HCT116 (cell line): ENCODE data around the gene CYSRT1. TPM values are rescaled to one million over a fixed set of nuclear protein-coding genes. Genes with fewer than 3 reads are reported as not detected.
A peak's percentile ranks its signal among the peaks of the same experiment; 100 is the strongest.
"Not testable (repeated sequence)": the region's sequence is repeated elsewhere in the genome, so short reads cannot be mapped to it uniquely, and the experiment has no call there.

Experiments used
- ATAC-seq: fragments of 200-7000 bp; cut with Tn5 transposase; 2 replicates; pipeline ENCODE4 v1.9.1; 2020; ENCODE audit warnings: mild to moderate bottlenecking, moderate library complexity
- BruUV-seq: library from RNA; stranded (reverse); fragments of 400-500 nt; replicated peaks from 2 replicates; lab custom pipeline; 2021; lab: Mats Ljungman, UMichigan
- CTCF ChIA-PET: fragments of 300-600 bp; sonication (Branson Sonifier 250); formaldehyde crosslinking; loops from one replicate; lab custom pipeline; 2021; ENCODE audit warnings: antibody characterized with exemption; lab: Charles Lee
- POLR2A ChIA-PET: fragments of 300-600, 350-600 bp; sonication (Branson Sonifier 250); formaldehyde crosslinking; loops from one replicate; lab custom pipeline; 2021; ENCODE audit warnings: antibody characterized with exemption; lab: Charles Lee
- RAD21 ChIA-PET, 2 experiments: fragments of 300-600 bp; sonication (Branson Sonifier 250); formaldehyde crosslinking; loops; one replicate each; lab custom pipeline; 2023; ENCODE audit warnings: low total read pairs in 2 of 2; ENCODE audit not compliant: uncharacterized antibody in 2 of 2, unreplicated experiment in 2 of 2, low non-redundant PET in 1 of 2; lab: Charles Lee
- DNase-seq: peaks from one replicate; pipeline ENCODE4 v3.0.0-alpha.2; 2010; ENCODE audit warnings: low read depth, low spot score
- H2AFZ ChIP-seq: fragments of 200-600 bp; shearing (Covaris generic), sonication (generic); 2 replicates; pipeline ENCODE4 v1.6.1; 2017; ENCODE audit warnings: low read depth, mixed run types, mixed read lengths, antibody characterized with exemption, low read length; ENCODE audit not compliant: poor library complexity, severe bottlenecking
- H3K27ac ChIP-seq: 2 replicates; pipeline ENCODE4 v1.5.1; 2012; ENCODE audit warnings: low read depth, low read length
- H3K27me3 ChIP-seq: fragments of 200-600 bp; sonication (generic); 2 replicates; pipeline ENCODE4 v1.6.1; 2016; ENCODE audit warnings: mixed run types, low read length, mixed read lengths; ENCODE audit not compliant: insufficient read depth
- H3K36me3 ChIP-seq, 2 experiments: fragments of 200-500 bp in 1 of 2; fragments of 200-600 bp in 1 of 2; sonication (Bioruptor generic) in 1 of 2; sonication (generic) in 1 of 2; 2 replicates each; pipeline versions ENCODE4 v1.5.1 to v1.6.1; 2014 to 2016; ENCODE audit warnings: low read length in 2 of 2, inconsistent platforms in 1 of 2, mixed read lengths in 1 of 2, mixed run types in 1 of 2; ENCODE audit not compliant: insufficient read depth in 2 of 2, control insufficient read depth in 1 of 2
- H3K4me1 ChIP-seq, 2 experiments: fragments of 200-600 bp in 1 of 2; sonication (generic) in 1 of 2; 2 replicates each; pipeline versions ENCODE4 v1.5.1 to v1.6.1; 2012 to 2017; ENCODE audit warnings: low read length in 2 of 2, inconsistent platforms in 1 of 2, mild to moderate bottlenecking in 1 of 2, mixed read lengths in 1 of 2, mixed run types in 1 of 2, moderate library complexity in 1 of 2; ENCODE audit not compliant: insufficient read depth in 2 of 2, control insufficient read depth in 1 of 2
- H3K4me2 ChIP-seq: fragments of 200-600 bp; sonication (generic); 2 replicates; pipeline ENCODE4 v1.6.1; 2017; ENCODE audit warnings: mixed run types, low read length, mixed read lengths
- H3K4me3 ChIP-seq, 2 experiments: fragments of 200-600 bp in 1 of 2; sonication (generic) in 1 of 2; replicated peaks in 1 of 2; 2 replicates each; pipeline ENCODE4 v1.5.1; 2011 to 2016; ENCODE audit warnings: low read length in 2 of 2, control low read depth in 1 of 2, low read depth in 1 of 2, mild to moderate bottlenecking in 1 of 2, mixed read lengths in 1 of 2, mixed run types in 1 of 2
- H3K79me2 ChIP-seq: fragments of 200-600 bp; sonication (generic); 2 replicates; pipeline ENCODE4 v1.6.1; 2017; ENCODE audit warnings: mild to moderate bottlenecking, mixed run types, low read length, moderate library complexity, mixed read lengths; ENCODE audit not compliant: insufficient read depth
- H3K9ac ChIP-seq: fragments of 200-600 bp; sonication (generic); 2 replicates; pipeline ENCODE4 v1.6.1; 2016; ENCODE audit warnings: low read length, mixed read lengths
- H3K9me2 ChIP-seq: fragments of 200-600 bp; sonication (generic), shearing (Covaris generic); 2 replicates; pipeline ENCODE4 v1.6.1; 2017; ENCODE audit warnings: mixed run types, mild to moderate bottlenecking, moderate library complexity; ENCODE audit not compliant: insufficient read depth
- H3K9me3 ChIP-seq, 2 experiments: fragments of 200-500 bp in 1 of 2; fragments of 200-600 bp in 1 of 2; sonication (Bioruptor generic) in 1 of 2; sonication (generic) in 1 of 2; 2 replicates each; pipeline ENCODE4 v1.6.1; 2014 to 2017; ENCODE audit warnings: low read length in 2 of 2, mixed read lengths in 2 of 2, inconsistent platforms in 1 of 2, low read depth in 1 of 2, mild to moderate bottlenecking in 1 of 2, mixed run types in 1 of 2, moderate library complexity in 1 of 2; ENCODE audit not compliant: control insufficient read depth in 1 of 2, insufficient read depth in 1 of 2
- H4K20me1 ChIP-seq: fragments of 200-600 bp; sonication (generic), shearing (Covaris generic); 2 replicates; pipeline ENCODE4 v1.6.1; 2017; ENCODE audit warnings: mixed run types, mild to moderate bottlenecking, moderate library complexity; ENCODE audit not compliant: insufficient read depth
- EZH2 ChIP-seq: fragments of 200-600 bp; sonication (generic); IDR thresholded peaks from 2 replicates; pipeline ENCODE4 v1.6.1; 2017; ENCODE audit warnings: antibody characterized with exemption, mixed run types
- FOSL1 ChIP-seq: IDR thresholded peaks from 2 replicates; pipeline ENCODE4 v1.6.1; 2012; ENCODE audit warnings: low read depth
- JUND ChIP-seq: IDR thresholded peaks from 2 replicates; pipeline ENCODE4 v1.6.1; 2012
- POLR2A ChIP-seq: IDR thresholded peaks from 2 replicates; pipeline ENCODE4 v1.7.0; 2011; ENCODE audit warnings: borderline replicate concordance; ENCODE audit not compliant: insufficient read depth, insufficient read length; ENCODE audit errors: extremely low read depth
- POLR2AphosphoS5 ChIP-seq: IDR thresholded peaks from 2 replicates; pipeline ENCODE4 v1.6.1; 2011; ENCODE audit warnings: mild to moderate bottlenecking, low read depth, low read length, moderate library complexity
- RAD21 ChIP-seq: IDR thresholded peaks from 2 replicates; pipeline ENCODE4 v1.6.1; 2012; ENCODE audit warnings: low read depth, mild to moderate bottlenecking
- SIN3A ChIP-seq: IDR thresholded peaks from 2 replicates; pipeline ENCODE4 v1.6.1; 2012; ENCODE audit warnings: low read depth
- SP1 ChIP-seq: IDR thresholded peaks from 2 replicates; pipeline ENCODE4 v1.6.1; 2012; ENCODE audit warnings: low read depth
- TCF7L2 ChIP-seq: IDR thresholded peaks from 2 replicates; pipeline ENCODE4 v1.7.0; 2011; ENCODE audit warnings: borderline replicate concordance, inconsistent platforms; ENCODE audit not compliant: insufficient read depth, insufficient read length; ENCODE audit errors: extremely low read depth
- YY1 ChIP-seq: IDR thresholded peaks from 2 replicates; pipeline ENCODE4 v1.6.1; 2011; ENCODE audit warnings: low read length, low read depth, moderate library complexity, mild to moderate bottlenecking; ENCODE audit not compliant: insufficient replicate concordance; ENCODE audit errors: extremely low read depth
- ZFX ChIP-seq: fragments of 450-650 bp; IDR thresholded peaks from 2 replicates; pipeline ENCODE4 v1.6.1; 2017
- ZNF274 ChIP-seq: fragments of 200-500 bp; sonication (Bioruptor generic); IDR thresholded peaks from 2 replicates; pipeline ENCODE4 v1.6.1; 2014; ENCODE audit warnings: mild to moderate bottlenecking, low read depth, low read length, inconsistent platforms
- intact Hi-C: fragments of 100-400 bp; cut with micrococcal nuclease; formaldehyde crosslinking; loops from 2 replicates; pipeline ENCODE4 v1.10.0; 2022
- total RNA-seq: library from RNA; stranded (reverse); gene quantifications from one replicate; pipeline ENCODE4 v1.2.1, GENCODE V29; 2021; ENCODE audit not compliant: unreplicated experiment
- TF ChIP-seq, protein P1 (sequence below): IDR thresholded peaks from 2 replicates; pipeline ENCODE4 v1.6.1; 2012; ENCODE audit warnings: low read depth
- TF ChIP-seq, protein P2 (sequence below): IDR thresholded peaks from 2 replicates; pipeline ENCODE4 v1.6.1; 2012

The CYSRT1 gene
- total RNA-seq, 1 experiment from 2014 or later: 4.3 TPM

DNA sequence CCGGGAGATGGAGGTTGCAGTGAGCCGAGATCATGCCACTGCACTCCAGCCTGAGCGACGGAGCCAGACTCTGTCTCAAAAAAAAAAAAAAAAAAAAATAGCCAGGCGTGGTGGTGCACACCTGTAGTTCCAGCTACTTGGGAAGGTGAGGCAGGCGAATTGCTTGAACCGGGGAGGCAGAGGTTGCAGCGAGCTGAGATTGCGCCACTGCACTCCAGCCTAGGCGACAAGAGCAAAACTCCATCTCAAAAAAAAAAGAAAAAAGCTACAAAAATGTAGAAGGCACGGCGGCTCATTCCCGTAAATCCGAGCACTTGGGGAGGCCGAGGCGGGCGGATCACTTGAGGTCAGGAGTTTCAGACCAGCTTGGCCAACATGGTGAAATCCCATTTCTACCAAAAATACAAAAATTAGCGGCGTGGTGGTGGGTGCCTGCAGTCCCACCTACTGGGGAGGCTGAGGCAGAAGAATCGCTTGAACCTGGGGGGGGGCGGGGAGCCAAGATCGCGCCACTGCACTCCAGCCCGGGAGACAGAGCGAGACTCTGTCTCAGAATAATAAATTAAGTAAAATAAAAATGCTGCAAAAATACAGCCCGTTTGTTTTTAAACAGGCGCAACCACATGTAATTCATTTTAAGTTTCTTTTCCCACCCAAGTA, 14.7 kb downstream of the CYSRT1 start:
- intact Hi-C loops, H2AFZ ChIP-seq: not testable (repeated sequence)
- BruUV-seq: TSS peak; percentile 71

DNA sequence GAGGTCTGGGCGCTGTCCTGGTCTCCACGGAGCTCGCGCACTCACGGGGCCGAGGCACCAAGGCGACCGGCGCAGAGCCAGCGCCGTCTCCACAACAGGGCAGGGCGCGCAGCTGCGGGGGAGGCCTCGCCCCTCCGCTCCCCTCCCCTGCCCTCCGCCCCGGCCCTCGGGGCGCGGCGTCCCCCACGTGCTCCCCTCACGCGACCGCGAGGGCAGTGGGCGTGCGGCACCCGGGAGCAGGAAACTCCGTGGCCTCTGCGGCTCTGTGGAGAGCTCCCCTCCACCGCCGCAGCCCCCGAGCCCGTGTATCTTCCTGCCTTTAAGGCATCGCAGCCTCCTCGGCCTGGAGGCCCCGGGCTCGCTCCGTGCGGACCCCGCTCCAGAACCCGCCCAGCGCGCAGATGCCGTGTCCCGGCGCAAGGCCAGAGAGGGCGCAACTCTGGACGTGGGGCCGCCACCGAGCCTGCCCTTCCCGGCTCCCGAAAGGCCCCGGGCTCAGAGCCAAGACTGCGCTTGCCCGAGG, 15.4 kb downstream of the CYSRT1 start:
- Histone ChIP-seq H3K27me3 (no peaks in the 10 kb centered on the region), H3K9ac (peak overlapping the region; percentile 97), H3K9me3 (no peaks in the 10 kb centered on the region), H3K9me2 (no peaks in the 10 kb centered on the region), H3K4me1 (peaks cover 31 to 61% of the 10 kb centered on the region in 2 experiments), H4K20me1 (peaks cover 21% of the 10 kb centered on the region; the same call in 1 of the 2 replicates), H3K27ac (peak overlapping the region; percentile 100), H3K36me3 (peaks cover 11 to 21% of the 10 kb centered on the region in 2 experiments), H2AFZ (no peak overlapping the region), H3K4me3 (peak overlapping the region; percentile 69 to 73), H3K4me2 (peak overlapping the region; percentile 79), H3K79me2 (peaks cover 40% of the 10 kb centered on the region)
- intact Hi-C loops: no loop called here
- no TSS peak for BruUV-seq
- POLR2A ChIA-PET: interaction anchor here (0.6 to 1.9 kb wide), 30 partner anchors 9 to 292 kb away, joined by 3 to 39 read pairs (median 5); partner anchors contain the start of genes ANAPC2, DPP7, ENTPD2 and ENTPD8
- RAD21 ChIA-PET: no interaction called here
- CTCF ChIA-PET: interaction anchor here (1.0 to 1.9 kb wide), 5 partner anchors 14 to 211 kb away, joined by 3 to 10 read pairs (median 5); partner anchors contain the start of gene MAN1B1
- ATAC-seq: peak; percentile 37
- DNase-seq: no peak
- TF ChIP-seq SIN3A (no peak), EZH2 (no peak), POLR2A (peak; percentile 64), FOSL1 (no peak), JUND (no peak), SP1 (no peak), ZNF274 (no peak), ZFX (peak; percentile 97), RAD21 (no peak), POLR2AphosphoS5 (peak; percentile 64), YY1 (peak; percentile 25), TCF7L2 (no peak)
- TF ChIP-seq, protein P1, sequence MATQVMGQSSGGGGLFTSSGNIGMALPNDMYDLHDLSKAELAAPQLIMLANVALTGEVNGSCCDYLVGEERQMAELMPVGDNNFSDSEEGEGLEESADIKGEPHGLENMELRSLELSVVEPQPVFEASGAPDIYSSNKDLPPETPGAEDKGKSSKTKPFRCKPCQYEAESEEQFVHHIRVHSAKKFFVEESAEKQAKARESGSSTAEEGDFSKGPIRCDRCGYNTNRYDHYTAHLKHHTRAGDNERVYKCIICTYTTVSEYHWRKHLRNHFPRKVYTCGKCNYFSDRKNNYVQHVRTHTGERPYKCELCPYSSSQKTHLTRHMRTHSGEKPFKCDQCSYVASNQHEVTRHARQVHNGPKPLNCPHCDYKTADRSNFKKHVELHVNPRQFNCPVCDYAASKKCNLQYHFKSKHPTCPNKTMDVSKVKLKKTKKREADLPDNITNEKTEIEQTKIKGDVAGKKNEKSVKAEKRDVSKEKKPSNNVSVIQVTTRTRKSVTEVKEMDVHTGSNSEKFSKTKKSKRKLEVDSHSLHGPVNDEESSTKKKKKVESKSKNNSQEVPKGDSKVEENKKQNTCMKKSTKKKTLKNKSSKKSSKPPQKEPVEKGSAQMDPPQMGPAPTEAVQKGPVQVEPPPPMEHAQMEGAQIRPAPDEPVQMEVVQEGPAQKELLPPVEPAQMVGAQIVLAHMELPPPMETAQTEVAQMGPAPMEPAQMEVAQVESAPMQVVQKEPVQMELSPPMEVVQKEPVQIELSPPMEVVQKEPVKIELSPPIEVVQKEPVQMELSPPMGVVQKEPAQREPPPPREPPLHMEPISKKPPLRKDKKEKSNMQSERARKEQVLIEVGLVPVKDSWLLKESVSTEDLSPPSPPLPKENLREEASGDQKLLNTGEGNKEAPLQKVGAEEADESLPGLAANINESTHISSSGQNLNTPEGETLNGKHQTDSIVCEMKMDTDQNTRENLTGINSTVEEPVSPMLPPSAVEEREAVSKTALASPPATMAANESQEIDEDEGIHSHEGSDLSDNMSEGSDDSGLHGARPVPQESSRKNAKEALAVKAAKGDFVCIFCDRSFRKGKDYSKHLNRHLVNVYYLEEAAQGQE: no peak
- TF ChIP-seq, protein P2, sequence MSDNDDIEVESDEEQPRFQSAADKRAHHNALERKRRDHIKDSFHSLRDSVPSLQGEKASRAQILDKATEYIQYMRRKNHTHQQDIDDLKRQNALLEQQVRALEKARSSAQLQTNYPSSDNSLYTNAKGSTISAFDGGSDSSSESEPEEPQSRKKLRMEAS: no peak

More for the DNA sequence above, 14.7 kb downstream of the CYSRT1 start:
- Histone ChIP-seq H3K4me2 (peak overlapping the region; percentile 79), H4K20me1 (peaks cover 21% of the 10 kb centered on the region; the same call in 1 of the 2 replicates), H3K36me3 (peaks cover 11 to 21% of the 10 kb centered on the region in 2 experiments), H3K4me1 (peaks cover 31 to 61% of the 10 kb centered on the region in 2 experiments), H3K79me2 (peaks cover 40% of the 10 kb centered on the region), H3K9ac (peak overlapping the region; percentile 97), H3K4me3 (peak overlapping the region; percentile 69 to 73), H3K27ac (peak overlapping the region; percentile 100)
- not testable (repeated sequence) for H3K27me3 ChIP-seq, ATAC-seq, DNase-seq, H3K9me3 ChIP-seq, H3K9me2 ChIP-seq
- ChIA-PET POLR2A (interaction anchor here (0.7 to 1.9 kb wide), 12 partner anchors 10 to 169 kb away, joined by 3 to 39 read pairs (median 5); partner anchors contain the start of genes NELFB, NRARP, RNF224 and SAPCD2), CTCF (interaction anchor here (1.9 kb wide), 1 partner anchor 210 kb away, joined by 4 read pairs; no protein-coding TSS in a partner anchor), RAD21 (interaction anchor here in 1 of 2 experiments (0.7 kb wide), 1 partner anchor 13 kb away, joined by 3 read pairs; the partner anchor contains the start of gene RNF224)
